Measurements from ENCODE around the gene IL17REL. TPM values are rescaled to one million over a fixed set of nuclear protein-coding genes. Genes with fewer than 3 reads are reported as not detected.
A peak's percentile ranks its signal among the peaks of the same experiment; 100 is the strongest.

Gene IL17REL
- total RNA-seq, 1 experiment from 2014 or later = not detected

- DNase-seq (ENCODE audit: extremely low read depth, low read depth) = peak; percentile 91
Measured at GRCh38 chr22:49960159-49961004, 52.2 kb downstream of the IL17REL start, which contains the start of gene PIM3. TSS of gene PIM3 (plus strand) at chr22:49960772. CDS start at chr22:49960948, 176 bp downstream.

GRCh38 chr22:49959782-49960158, 52.8 kb downstream of the IL17REL start:
- DNase-seq (ENCODE audit: extremely low read depth, low read depth) = no peak

- DNase-seq (ENCODE audit: extremely low read depth, low read depth) = no peak
Measured at GRCh38 chr22:49958931-49959781, 53.4 kb downstream of the IL17REL start.

- no peak for DNase-seq (ENCODE audit: extremely low read depth, low read depth)
Measured at GRCh38 chr22:49958366-49958921, 54.1 kb downstream of the IL17REL start.

- DNase-seq (ENCODE audit: extremely low read depth, low read depth) = no peak
Measured at GRCh38 chr22:49957826-49958365, 54.7 kb downstream of the IL17REL start.

GRCh38 chr22:49956914-49957825, 55.4 kb downstream of the IL17REL start:
- DNase-seq (ENCODE audit: extremely low read depth, low read depth) = no peak

GRCh38 chr22:49956418-49956770, 56.2 kb downstream of the IL17REL start:
- no peak for DNase-seq (ENCODE audit: extremely low read depth, low read depth)

- no peak for DNase-seq (ENCODE audit: extremely low read depth, low read depth)
Measured at GRCh38 chr22:49955581-49956417, 56.8 kb downstream of the IL17REL start.

GRCh38 chr22:49954991-49955580, 57.5 kb downstream of the IL17REL start:
- no peak for DNase-seq (ENCODE audit: extremely low read depth, low read depth)

- DNase-seq (ENCODE audit: extremely low read depth, low read depth) = no peak
Measured at GRCh38 chr22:49954354-49954753, 58.2 kb downstream of the IL17REL start.

GRCh38 chr22:49953680-49954344, 58.8 kb downstream of the IL17REL start:
- no peak for DNase-seq (ENCODE audit: extremely low read depth, low read depth)

- DNase-seq (ENCODE audit: extremely low read depth, low read depth) = no peak
Measured at GRCh38 chr22:49953027-49953679, 59.4 kb downstream of the IL17REL start.

GRCh38 chr22:49951986-49952896, 60.3 kb downstream of the IL17REL start:
- no peak for DNase-seq (ENCODE audit: extremely low read depth, low read depth)

GRCh38 chr22:49951678-49951985, 60.9 kb downstream of the IL17REL start:
- DNase-seq (ENCODE audit: extremely low read depth, low read depth) = no peak

- DNase-seq (ENCODE audit: extremely low read depth, low read depth) = no peak
Measured at GRCh38 chr22:49951000-49951677, 61.4 kb downstream of the IL17REL start.

GRCh38 chr22:49950396-49950994, 62.1 kb downstream of the IL17REL start:
- no peak for DNase-seq (ENCODE audit: extremely low read depth, low read depth)

Data from NCI-H460 (cell line).